Thyroid gland (tissue), 4 donors: ENCODE data around the gene NRN1L.

Source experiments
- POLR2A ChIP-seq, 2 donors: fragments of 450-650 bp; IDR thresholded peaks; one replicate each; pipeline ENCODE4 v1.6.1; 2017; ENCODE audit warnings: antibody characterized with exemption in 2 of 2, mild to moderate bottlenecking in 2 of 2, moderate library complexity in 1 of 2
- TF ChIP-seq, protein P1 (sequence below), 6 experiments: fragments of 200-600 bp in 3 of 6; fragments of 450-650 bp in 3 of 6; sonication (generic) in 3 of 6; IDR thresholded peaks; one replicate each; pipeline ENCODE4 v1.5.1; 2016 to 2019; ENCODE audit warnings: antibody characterized with exemption in 6 of 6, mild to moderate bottlenecking in 2 of 6, inconsistent platforms in 1 of 6, moderate library complexity in 1 of 6

DNA sequence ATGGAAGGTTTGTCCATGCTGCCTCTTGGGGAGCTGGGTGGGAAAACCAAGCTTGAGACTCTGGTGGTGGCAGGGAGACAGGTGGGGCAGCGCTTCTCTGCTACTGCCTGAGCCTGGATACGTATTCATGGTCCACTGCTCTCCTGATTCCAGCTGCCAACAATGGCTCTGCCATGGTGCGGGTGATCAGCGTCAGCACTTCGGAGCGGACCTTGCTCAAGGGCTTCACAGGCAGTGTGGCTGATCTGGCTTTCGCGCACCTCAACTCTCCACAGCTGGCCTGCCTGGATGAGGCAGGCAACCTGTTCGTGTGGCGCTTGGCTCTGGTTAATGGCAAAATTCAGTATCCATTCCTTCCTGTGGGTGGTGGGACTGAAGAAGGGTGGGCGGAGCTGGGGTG, 7.6 kb upstream of the NRN1L start:
- TF ChIP-seq, protein P1, sequence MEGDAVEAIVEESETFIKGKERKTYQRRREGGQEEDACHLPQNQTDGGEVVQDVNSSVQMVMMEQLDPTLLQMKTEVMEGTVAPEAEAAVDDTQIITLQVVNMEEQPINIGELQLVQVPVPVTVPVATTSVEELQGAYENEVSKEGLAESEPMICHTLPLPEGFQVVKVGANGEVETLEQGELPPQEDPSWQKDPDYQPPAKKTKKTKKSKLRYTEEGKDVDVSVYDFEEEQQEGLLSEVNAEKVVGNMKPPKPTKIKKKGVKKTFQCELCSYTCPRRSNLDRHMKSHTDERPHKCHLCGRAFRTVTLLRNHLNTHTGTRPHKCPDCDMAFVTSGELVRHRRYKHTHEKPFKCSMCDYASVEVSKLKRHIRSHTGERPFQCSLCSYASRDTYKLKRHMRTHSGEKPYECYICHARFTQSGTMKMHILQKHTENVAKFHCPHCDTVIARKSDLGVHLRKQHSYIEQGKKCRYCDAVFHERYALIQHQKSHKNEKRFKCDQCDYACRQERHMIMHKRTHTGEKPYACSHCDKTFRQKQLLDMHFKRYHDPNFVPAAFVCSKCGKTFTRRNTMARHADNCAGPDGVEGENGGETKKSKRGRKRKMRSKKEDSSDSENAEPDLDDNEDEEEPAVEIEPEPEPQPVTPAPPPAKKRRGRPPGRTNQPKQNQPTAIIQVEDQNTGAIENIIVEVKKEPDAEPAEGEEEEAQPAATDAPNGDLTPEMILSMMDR (IDR thresholded peaks at IDR 0.05): no peak
- no peak for TF ChIP-seq POLR2A (IDR thresholded peaks at IDR 0.05)
